Measurements from ENCODE around the gene CSRP2.

Gene CSRP2

GRCh38 chr12:76914102-76914859 lies 35.5 kb upstream of the CSRP2 start:
- DNase-seq (ENCODE audit: extremely low spot score): no peak
- CTCF ChIA-PET: interaction anchor here (0.7 kb wide), 1 partner anchor 47 kb away, joined by 3 read pairs; no protein-coding TSS in a partner anchor
- POLR2A ChIA-PET: no interaction called here
- TF ChIP-seq SUZ12 (IDR thresholded peaks at IDR 0.05): no peak
- no peak for TF ChIP-seq FOXM1 (IDR thresholded peaks at IDR 0.05; ENCODE audit: borderline replicate concordance)
- TF ChIP-seq LEF1 (IDR thresholded peaks at IDR 0.05; ENCODE audit: borderline replicate concordance): no peak
- no peak for TF ChIP-seq L3MBTL2 (conservative IDR thresholded peaks at IDR 0.05)
- no peak for TF ChIP-seq FOXA1 (IDR thresholded peaks at IDR 0.05)

- no peak for DNase-seq (ENCODE audit: extremely low spot score)
- CTCF ChIA-PET: no interaction called here
- TF ChIP-seq SP1 (IDR thresholded peaks at IDR 0.05) (no peak), FOXA1 (IDR thresholded peaks at IDR 0.05) (no peak), ARNT (IDR thresholded peaks at IDR 0.05) (no peak), FOXM1 (IDR thresholded peaks at IDR 0.05; ENCODE audit: borderline replicate concordance) (no peak), ZNF384 (IDR thresholded peaks at IDR 0.05) (no peak), HDGF (IDR thresholded peaks at IDR 0.05; ENCODE audit: borderline replicate concordance) (no peak), TARDBP (IDR thresholded peaks at IDR 0.05) (no peak), ELF4 (IDR thresholded peaks at IDR 0.05) (no peak), NFRKB (IDR thresholded peaks at IDR 0.05) (no peak), CTBP1 (IDR thresholded peaks at IDR 0.05; ENCODE audit: borderline replicate concordance) (no peak), SUZ12 (IDR thresholded peaks at IDR 0.05) (no peak), L3MBTL2 (conservative IDR thresholded peaks at IDR 0.05) (no peak), LEF1 (IDR thresholded peaks at IDR 0.05; ENCODE audit: borderline replicate concordance) (no peak), BHLHE40 (IDR thresholded peaks at IDR 0.05; ENCODE audit: borderline replicate concordance) (no peak), PKNOX1 (IDR thresholded peaks at IDR 0.05) (no peak), FOXK2 (IDR thresholded peaks at IDR 0.05) (no peak)
- POLR2A ChIA-PET: no interaction called here
Measured at GRCh38 chr12:76909290-76909689, 30.5 kb upstream of the CSRP2 start.

- TF ChIP-seq FOXK2 (IDR thresholded peaks at IDR 0.05): no peak
- TF ChIP-seq NFRKB (IDR thresholded peaks at IDR 0.05): no peak
- no peak for TF ChIP-seq L3MBTL2 (conservative IDR thresholded peaks at IDR 0.05)
- ChIA-PET CTCF (interaction anchor here (0.7 kb wide), 1 partner anchor 102 kb away, joined by 3 read pairs; no protein-coding TSS in a partner anchor), POLR2A (no interaction called here)
- no peak for DNase-seq (ENCODE audit: extremely low spot score)
Measured at GRCh38 chr12:76908303-76909017, 29.6 kb upstream of the CSRP2 start.

- ChIA-PET POLR2A (interaction anchor here (1.1 kb wide), 1 partner anchor 21 kb away, joined by 3 read pairs; no protein-coding TSS in a partner anchor), CTCF (no interaction called here)
- DNase-seq (ENCODE audit: extremely low spot score): no peak
- TF ChIP-seq FOXA1 (IDR thresholded peaks at IDR 0.05): no peak
- TF ChIP-seq SUZ12 (IDR thresholded peaks at IDR 0.05): no peak
- TF ChIP-seq FOXK2 (IDR thresholded peaks at IDR 0.05): no peak
- TF ChIP-seq SP1 (IDR thresholded peaks at IDR 0.05): no peak
- no peak for TF ChIP-seq CTBP1 (IDR thresholded peaks at IDR 0.05; ENCODE audit: borderline replicate concordance)
- no peak for TF ChIP-seq BHLHE40 (IDR thresholded peaks at IDR 0.05; ENCODE audit: borderline replicate concordance)
- TF ChIP-seq ZNF384 (IDR thresholded peaks at IDR 0.05): no peak
- TF ChIP-seq PKNOX1 (IDR thresholded peaks at IDR 0.05): no peak
- no peak for TF ChIP-seq TARDBP (IDR thresholded peaks at IDR 0.05)
- TF ChIP-seq ARNT (IDR thresholded peaks at IDR 0.05): no peak
- TF ChIP-seq NFRKB (IDR thresholded peaks at IDR 0.05): no peak
- no peak for TF ChIP-seq ELF4 (IDR thresholded peaks at IDR 0.05)
- no peak for TF ChIP-seq L3MBTL2 (conservative IDR thresholded peaks at IDR 0.05)
Measured at GRCh38 chr12:76901628-76902380, 23.0 kb upstream of the CSRP2 start.

- CTCF ChIA-PET: no interaction called here
- TF ChIP-seq CTBP1 (IDR thresholded peaks at IDR 0.05; ENCODE audit: borderline replicate concordance) (no peak), SUZ12 (IDR thresholded peaks at IDR 0.05) (no peak), FOXA1 (IDR thresholded peaks at IDR 0.05) (no peak), FOXM1 (IDR thresholded peaks at IDR 0.05; ENCODE audit: borderline replicate concordance) (no peak), LEF1 (IDR thresholded peaks at IDR 0.05; ENCODE audit: borderline replicate concordance) (no peak), L3MBTL2 (conservative IDR thresholded peaks at IDR 0.05) (no peak), HDGF (IDR thresholded peaks at IDR 0.05; ENCODE audit: borderline replicate concordance) (no peak), ZNF384 (IDR thresholded peaks at IDR 0.05) (no peak), SP1 (IDR thresholded peaks at IDR 0.05) (no peak), BHLHE40 (IDR thresholded peaks at IDR 0.05; ENCODE audit: borderline replicate concordance) (no peak), NFRKB (IDR thresholded peaks at IDR 0.05) (no peak), TARDBP (IDR thresholded peaks at IDR 0.05) (no peak)
- POLR2A ChIA-PET: no interaction called here
- no peak for DNase-seq (ENCODE audit: extremely low spot score)
Measured at GRCh38 chr12:76899522-76899921, 20.7 kb upstream of the CSRP2 start.

GRCh38 chr12:76898442-76898841 lies 19.6 kb upstream of the CSRP2 start:
- TF ChIP-seq PKNOX1 (IDR thresholded peaks at IDR 0.05) (no peak), ELF4 (IDR thresholded peaks at IDR 0.05) (no peak), ARNT (IDR thresholded peaks at IDR 0.05) (no peak), TARDBP (IDR thresholded peaks at IDR 0.05) (no peak), CTBP1 (IDR thresholded peaks at IDR 0.05; ENCODE audit: borderline replicate concordance) (no peak)
- ChIA-PET POLR2A (no interaction called here), CTCF (no interaction called here)
- DNase-seq (ENCODE audit: extremely low spot score): no peak
